ENCODE data around the gene KPNA6. TPM values are rescaled to one million over a fixed set of nuclear protein-coding genes. Genes with fewer than 3 reads are reported as not detected.
"Not testable (repeated sequence)": the region's sequence is repeated elsewhere in the genome, so short reads cannot be mapped to it uniquely, and the experiment has no call there.

Gene KPNA6
- total RNA-seq: 70.3 TPM
- long read RNA-seq, full-length matches to known transcripts: 8 of 9 reads
- long read RNA-seq, partial matches to known transcripts: 1 of 9 reads
- long read RNA-seq, other reads (novel, unspliced or antisense): 0 of 9 reads

- intact Hi-C loops (cut with DNase I): loop anchor here (1.0 to 5.0 kb wide), 2 partner anchors 36 to 71 kb away; partner anchors contain the start of genes TMEM39B and TXLNA
- DNase-seq (ENCODE audit: missing footprints) (peak; percentile 91), ATAC-seq (peak; percentile 92)
These were observed at the start of gene KPNA6 for GRCh38 chr1:32107742-32108661. Gene KPNA6 (plus strand): TSS chr1:32108056. CDS start chr1:32108131, 75 bp downstream.

GRCh38 chr1:32060914-32061313 lies 46.9 kb upstream of the KPNA6 start:
- intact Hi-C loops (cut with DNase I): loop anchor here (10.0 kb wide), 1 partner anchor 46 kb away; the partner anchor contains the start of gene KHDRBS1
- DNase-seq (ENCODE audit: missing footprints) (no peak), ATAC-seq (no peak)

GRCh38 chr1:32062867-32063230 lies 45.0 kb upstream of the KPNA6 start:
- no peak for ATAC-seq
- DNase-seq (ENCODE audit: missing footprints): no peak
- intact Hi-C loops (cut with DNase I): loop anchor here (1.0 to 10.0 kb wide), 2 partner anchors 13 to 48 kb away; partner anchors contain the start of gene KHDRBS1

GRCh38 chr1:32063261-32063681 lies 44.6 kb upstream of the KPNA6 start:
- ATAC-seq: peak; percentile 41
- intact Hi-C loops (cut with DNase I): loop anchor here (10.0 kb wide), 1 partner anchor 48 kb away; the partner anchor contains the start of gene KHDRBS1

GRCh38 chr1:32065613-32066488 lies 42.0 kb upstream of the KPNA6 start:
- DNase-seq (ENCODE audit: missing footprints); ATAC-seq: not testable (repeated sequence)
- intact Hi-C loops (cut with DNase I): loop anchor here (10.0 kb wide), 1 partner anchor 51 kb away; the partner anchor contains the start of gene KHDRBS1

More at GRCh38 chr1:32063261-32063681, 44.6 kb upstream of the KPNA6 start:
- DNase-seq (ENCODE audit: missing footprints): no peak

GRCh38 chr1:32066489-32066873 lies 41.4 kb upstream of the KPNA6 start:
- ATAC-seq (peak; percentile 67), DNase-seq (ENCODE audit: missing footprints) (no peak)
- intact Hi-C loops (cut with DNase I): loop anchor here (10.0 kb wide), 1 partner anchor 52 kb away; the partner anchor contains the start of gene KHDRBS1

GRCh38 chr1:32068957-32069588 lies 38.8 kb upstream of the KPNA6 start:
- DNase-seq (ENCODE audit: missing footprints): no peak
- intact Hi-C loops (cut with DNase I): loop anchor here (10.0 kb wide), 1 partner anchor 54 kb away; the partner anchor contains the start of gene KHDRBS1
- ATAC-seq: no peak

GRCh38 chr1:32071758-32072621 lies 35.9 kb upstream of the KPNA6 start:
- intact Hi-C loops (cut with DNase I): loop anchor here (5.0 kb wide), 2 partner anchors 35 to 105 kb away; partner anchors contain the start of genes KPNA6 and TXLNA

GRCh38 chr1:32072622-32073298 lies 35.1 kb upstream of the KPNA6 start, which contains the start of gene TMEM39B:
Gene TMEM39B (plus strand): TSS chr1:32072939. CDS start chr1:32073048, 109 bp downstream.
- peak; percentile 95 for ATAC-seq
- DNase-seq (ENCODE audit: missing footprints): peak; percentile 100
- intact Hi-C loops (cut with DNase I): loop anchor here (5.0 kb wide), 2 partner anchors 35 to 105 kb away; partner anchors contain the start of genes KPNA6 and TXLNA

More at GRCh38 chr1:32071758-32072621, 35.9 kb upstream of the KPNA6 start:
- DNase-seq (ENCODE audit: missing footprints) (no peak), ATAC-seq (no peak)

- ATAC-seq: peak; percentile 41
- no peak for DNase-seq (ENCODE audit: missing footprints)
- intact Hi-C loops (cut with DNase I): loop anchor here (5.0 kb wide), 2 partner anchors 34 to 104 kb away; partner anchors contain the start of genes KPNA6 and TXLNA
These were observed 34.3 kb upstream of the KPNA6 start for GRCh38 chr1:32073299-32074229.

- ATAC-seq (no peak), DNase-seq (ENCODE audit: missing footprints) (no peak)
- intact Hi-C loops (cut with DNase I): loop anchor here (5.0 kb wide), 2 partner anchors 32 to 102 kb away; partner anchors contain the start of genes KPNA6 and TXLNA
These were observed 33.0 kb upstream of the KPNA6 start for GRCh38 chr1:32074841-32075240.

- intact Hi-C loops (cut with DNase I): no loop called here
- no peak for ATAC-seq
- no peak for DNase-seq (ENCODE audit: missing footprints)
These were observed 30.4 kb upstream of the KPNA6 start for GRCh38 chr1:32077451-32077850.

- intact Hi-C loops (cut with DNase I): no loop called here
- no peak for ATAC-seq
- DNase-seq (ENCODE audit: missing footprints): no peak
These were observed 25.8 kb upstream of the KPNA6 start for GRCh38 chr1:32082022-32082421.

- DNase-seq (ENCODE audit: missing footprints); ATAC-seq; intact Hi-C loops (cut with DNase I): not testable (repeated sequence)
These were observed 21.5 kb upstream of the KPNA6 start for GRCh38 chr1:32086381-32086780.

GRCh38 chr1:32091176-32091575 lies 16.7 kb upstream of the KPNA6 start:
- DNase-seq (ENCODE audit: missing footprints): no peak
- ATAC-seq: no peak
- intact Hi-C loops (cut with DNase I): no loop called here
